CD4-positive, alpha-beta T cell treated with Interleukin-6 for 4 hours (primary cell): ENCODE measurements around the gene FBXL19.
"Not testable (repeated sequence)": the region's sequence is repeated elsewhere in the genome, so short reads cannot be mapped to it uniquely, and the experiment has no call there.

Experiments
- DNase-seq: peaks from one replicate; pipeline ENCODE4 v3.0.0-alpha.2; 2020; ENCODE audit warnings: mixed read lengths

FBXL19 gene

DNA sequence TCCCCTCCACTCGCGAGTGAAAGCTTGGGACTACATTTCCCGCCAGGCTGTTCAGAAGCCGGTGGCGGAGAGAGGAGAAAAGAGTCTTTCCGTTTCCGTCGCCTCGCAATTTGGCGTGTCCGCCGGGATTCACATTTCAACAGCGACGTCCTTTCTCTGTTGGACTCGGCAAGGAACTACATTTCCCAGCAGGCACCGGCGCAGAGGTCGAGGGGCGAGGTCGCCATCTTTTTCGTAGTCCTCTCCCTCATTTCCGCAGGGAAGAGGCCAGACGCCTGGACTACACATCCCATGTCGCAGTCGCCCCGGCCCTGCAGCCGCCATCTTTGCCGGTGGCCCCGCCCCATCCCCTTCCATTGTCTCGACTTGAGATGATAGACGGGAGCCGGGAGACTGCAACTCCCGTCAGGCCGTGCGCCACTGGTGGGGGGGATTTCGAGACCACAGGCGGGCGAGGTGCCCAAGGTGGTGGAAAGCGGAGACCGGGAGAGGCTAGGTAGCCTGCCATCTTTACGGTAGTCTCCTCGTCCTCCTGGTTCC lies 882 bp upstream of the FBXL19 start:
- DNase-seq: peak; percentile 99

GRCh38 chr16:30922960-30923535 lies 324 bp upstream of the FBXL19 start:
- peak; percentile 97 for DNase-seq

DNA sequence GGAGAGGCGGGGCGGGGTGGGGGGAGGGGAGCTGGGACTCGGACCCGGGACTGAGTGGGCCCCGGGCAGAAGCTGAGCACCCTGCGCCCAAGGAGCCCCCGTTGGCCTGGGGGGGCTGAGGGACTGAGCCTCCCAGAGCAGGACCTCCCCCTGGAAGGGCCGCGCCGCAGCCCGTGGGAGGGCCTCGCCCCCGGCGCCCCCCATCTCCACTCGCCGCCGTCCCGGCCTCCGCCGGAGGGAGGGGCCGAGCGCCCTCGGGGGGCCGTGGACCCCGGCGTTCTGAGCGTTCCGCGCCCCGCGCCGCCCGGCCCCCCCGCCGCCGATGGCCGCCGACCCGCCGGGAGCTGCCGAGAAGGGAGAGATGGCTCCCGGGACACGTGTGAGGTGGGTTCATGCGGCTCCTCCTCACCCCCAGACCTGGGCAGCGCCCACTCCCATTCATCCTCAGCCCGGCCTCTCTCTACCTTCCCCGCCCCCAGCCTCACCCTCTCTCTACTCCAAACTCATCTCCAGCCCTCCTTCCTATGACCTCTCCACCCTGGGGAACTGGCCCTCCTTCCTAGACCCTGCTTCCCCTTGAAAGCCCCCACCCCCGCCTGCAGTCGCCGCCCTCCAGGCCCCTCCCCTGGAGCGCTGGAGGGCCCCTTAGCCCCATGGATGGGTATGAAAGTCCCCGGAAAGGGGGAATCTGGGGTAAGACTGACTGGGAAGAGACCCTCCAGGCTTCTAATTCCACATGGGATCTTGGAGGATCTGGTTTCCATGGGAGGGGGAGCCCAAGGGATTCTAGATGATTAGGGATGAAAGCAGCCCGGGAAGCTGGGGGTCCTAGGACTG lies 922 bp downstream of the FBXL19 start:
- DNase-seq: no peak

- no peak for DNase-seq
These were observed 1.7 kb downstream of the FBXL19 start for GRCh38 chr16:30924913-30925631.

DNA sequence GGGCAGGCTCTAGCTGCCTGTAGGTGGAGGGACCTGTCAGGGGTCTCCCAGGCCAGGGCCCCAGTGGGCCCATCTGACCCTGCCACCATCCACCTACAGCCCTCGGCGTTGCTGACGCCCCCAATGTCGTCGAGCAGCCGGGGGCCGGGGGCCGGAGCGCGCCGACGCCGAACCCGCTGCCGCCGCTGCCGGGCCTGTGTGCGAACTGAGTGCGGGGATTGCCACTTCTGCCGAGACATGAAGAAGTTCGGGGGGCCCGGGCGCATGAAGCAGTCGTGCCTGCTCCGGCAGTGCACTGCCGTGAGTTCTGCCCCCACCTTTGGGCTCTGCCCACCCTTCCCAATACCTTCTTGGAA lies 2.2 kb downstream of the FBXL19 start:
- DNase-seq: no peak

DNA sequence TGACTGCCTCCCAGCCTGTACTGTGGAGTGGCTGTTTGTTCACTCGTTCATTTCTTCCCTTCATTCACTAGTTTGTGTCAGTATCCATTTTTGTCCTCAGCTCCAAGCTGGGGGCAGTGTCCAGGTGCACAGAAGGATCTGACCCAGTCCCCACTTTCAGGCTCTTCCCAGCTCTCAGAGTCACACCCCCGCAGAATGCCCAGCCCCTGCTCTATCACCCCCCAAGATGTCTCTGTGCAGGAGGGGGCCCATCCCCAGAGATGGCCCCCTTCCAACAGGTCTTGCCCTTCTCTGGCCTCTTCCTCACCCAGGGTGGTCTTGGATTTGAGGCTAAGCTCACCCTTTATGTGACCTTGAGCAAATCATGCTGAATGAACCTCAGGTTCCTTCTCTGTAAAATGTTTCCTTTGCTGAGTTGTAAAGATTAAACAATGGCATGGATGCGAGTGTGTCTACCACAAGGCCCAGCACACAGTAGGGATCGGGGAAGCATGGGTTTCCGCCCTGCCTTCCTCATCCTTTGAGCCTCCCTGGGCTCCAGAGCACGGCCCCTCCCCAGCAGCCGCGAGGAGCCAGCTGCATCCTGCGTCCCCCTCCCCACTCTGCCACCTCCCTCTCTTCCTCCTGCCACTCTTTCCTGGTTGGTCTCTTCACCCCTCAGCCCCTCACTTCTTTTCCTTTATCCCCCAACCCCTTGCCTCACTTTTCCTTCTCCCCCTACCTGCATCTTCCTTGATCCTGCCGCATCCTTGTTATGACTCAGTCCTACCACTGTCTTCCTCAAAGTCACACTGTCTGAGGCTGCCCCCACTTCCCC lies 2.8 kb downstream of the FBXL19 start:
- DNase-seq: no peak

GRCh38 chr16:30926937-30927788 lies 3.8 kb downstream of the FBXL19 start:
- DNase-seq: no peak

- DNase-seq: peak; percentile 51
These were observed 4.5 kb downstream of the FBXL19 start for GRCh38 chr16:30927789-30928378.

GRCh38 chr16:30928390-30928789 lies 5.0 kb downstream of the FBXL19 start:
- DNase-seq: no peak

DNA sequence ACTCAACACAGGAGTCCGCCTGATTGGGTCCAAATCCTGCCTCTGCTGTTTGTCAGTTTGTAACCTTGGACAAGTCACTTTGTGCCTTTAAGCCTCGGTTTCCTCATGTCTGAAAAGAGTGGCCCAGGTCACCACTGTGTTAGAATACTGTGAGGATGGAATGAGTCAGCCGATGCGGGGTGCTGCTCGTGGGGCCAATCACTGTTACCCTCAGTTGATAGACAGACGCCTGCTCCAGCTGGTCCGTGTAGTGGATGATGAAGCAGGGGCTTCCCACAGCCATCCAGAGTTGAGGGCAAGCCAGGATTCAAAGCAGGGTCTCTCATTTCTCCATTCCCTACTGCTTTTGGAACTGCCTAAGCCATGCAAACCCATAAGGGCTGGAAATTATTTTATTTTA lies 5.8 kb downstream of the FBXL19 start:
- DNase-seq: no peak

DNA sequence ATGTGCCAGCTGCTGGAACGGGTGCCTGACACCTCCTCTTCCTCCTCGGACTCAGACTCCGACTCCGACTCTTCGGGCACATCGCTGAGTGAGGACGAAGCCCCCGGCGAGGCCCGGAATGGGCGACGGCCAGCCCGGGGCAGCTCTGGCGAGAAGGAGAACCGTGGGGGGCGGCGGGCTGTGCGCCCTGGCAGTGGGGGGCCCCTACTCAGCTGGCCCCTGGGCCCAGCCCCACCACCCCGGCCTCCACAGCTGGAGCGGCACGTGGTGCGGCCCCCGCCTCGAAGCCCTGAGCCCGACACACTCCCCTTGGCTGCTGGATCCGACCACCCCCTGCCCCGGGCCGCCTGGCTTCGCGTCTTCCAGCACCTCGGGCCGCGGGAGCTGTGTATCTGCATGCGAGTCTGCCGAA lies 6.8 kb downstream of the FBXL19 start:
- DNase-seq: no peak

- no peak for DNase-seq
These were observed 7.8 kb downstream of the FBXL19 start for GRCh38 chr16:30931068-30931650.

DNA sequence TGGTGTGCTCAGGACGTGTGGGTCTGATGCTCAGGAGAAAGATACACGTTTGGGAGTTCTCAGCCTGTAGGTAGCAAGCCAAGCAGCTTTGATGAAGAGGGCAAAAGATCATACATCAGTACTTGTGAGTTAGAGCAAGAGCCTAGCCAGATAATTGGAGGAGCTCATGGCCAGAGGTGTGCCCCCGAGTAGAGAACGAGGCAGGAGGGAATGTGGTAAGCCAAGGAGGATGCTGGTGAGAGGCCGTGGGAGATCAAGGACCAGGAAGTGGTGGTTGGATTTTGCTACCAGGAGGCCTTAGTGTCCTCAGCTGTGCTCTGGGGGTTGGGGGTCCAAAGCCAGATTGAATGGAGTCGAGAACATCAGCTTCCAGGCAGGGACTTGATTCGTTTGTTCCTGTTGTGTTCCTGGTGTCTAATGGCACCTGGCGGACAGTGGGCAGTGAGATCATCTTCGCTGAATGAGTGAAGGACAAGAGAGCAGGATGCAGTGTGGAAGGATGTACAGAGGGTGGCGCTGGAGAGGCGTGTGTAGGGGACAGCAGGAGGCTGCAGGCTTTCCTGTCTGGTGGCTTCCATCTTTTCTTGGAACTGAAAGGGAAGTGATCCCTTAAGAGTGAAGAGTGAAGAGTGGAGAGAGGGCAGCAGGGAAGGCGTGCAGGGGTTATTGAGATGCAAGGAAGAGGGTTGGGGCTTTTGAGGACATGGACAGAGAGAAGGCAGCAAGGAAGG lies 11.6 kb downstream of the FBXL19 start:
- peak; percentile 37 for DNase-seq

DNA sequence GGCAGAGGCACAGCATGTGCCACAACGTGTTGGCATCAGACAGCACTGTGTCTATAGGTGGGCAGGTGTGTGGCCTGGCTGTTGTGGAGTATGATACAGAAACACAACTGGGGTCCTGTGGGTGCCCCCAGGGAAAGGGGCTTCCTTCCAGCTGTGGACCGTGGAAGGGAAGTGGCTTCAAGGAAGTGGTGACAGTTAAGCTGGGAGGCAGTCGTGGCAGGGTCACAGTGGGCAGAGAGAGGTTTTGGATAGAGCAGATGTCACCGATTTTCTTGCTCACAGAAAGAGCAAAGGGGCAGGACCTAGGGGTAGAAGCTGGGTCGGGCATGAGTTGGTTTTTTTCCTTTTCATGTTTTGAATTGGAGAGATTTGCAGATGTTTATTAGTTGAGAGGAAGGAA lies 14.3 kb downstream of the FBXL19 start:
- DNase-seq: no peak

GRCh38 chr16:30939571-30939970 lies 16.2 kb downstream of the FBXL19 start:
- not testable (repeated sequence) for DNase-seq

GRCh38 chr16:30941600-30942425 lies 18.4 kb downstream of the FBXL19 start:
- DNase-seq: peak; percentile 73

DNA sequence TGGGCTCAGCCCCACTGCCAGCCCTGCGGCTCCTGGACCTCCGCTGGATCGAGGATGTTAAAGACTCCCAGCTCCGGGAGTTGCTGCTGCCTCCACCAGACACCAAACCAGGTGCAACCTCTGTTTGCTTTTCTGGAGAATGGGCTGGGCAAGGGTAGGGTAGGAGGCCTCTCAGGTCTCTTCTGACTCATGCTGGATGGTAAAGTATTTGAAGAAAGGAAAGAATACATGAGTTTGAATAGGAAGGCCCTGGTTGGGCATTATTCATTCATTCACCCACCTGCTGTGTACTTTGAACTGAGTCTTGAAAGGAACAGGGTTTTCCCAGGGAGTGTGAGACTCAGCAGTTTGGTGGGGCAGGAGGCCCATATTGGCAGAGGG lies 19.0 kb downstream of the FBXL19 start:
- no peak for DNase-seq

GRCh38 chr16:30944352-30944751 lies 21.0 kb downstream of the FBXL19 start:
- DNase-seq: no peak
